Measurements from ENCODE around the gene YWHAQ.
"Not testable (repeated sequence)": the region's sequence is repeated elsewhere in the genome, so short reads cannot be mapped to it uniquely, and the experiment has no call there.

YWHAQ gene

DNA sequence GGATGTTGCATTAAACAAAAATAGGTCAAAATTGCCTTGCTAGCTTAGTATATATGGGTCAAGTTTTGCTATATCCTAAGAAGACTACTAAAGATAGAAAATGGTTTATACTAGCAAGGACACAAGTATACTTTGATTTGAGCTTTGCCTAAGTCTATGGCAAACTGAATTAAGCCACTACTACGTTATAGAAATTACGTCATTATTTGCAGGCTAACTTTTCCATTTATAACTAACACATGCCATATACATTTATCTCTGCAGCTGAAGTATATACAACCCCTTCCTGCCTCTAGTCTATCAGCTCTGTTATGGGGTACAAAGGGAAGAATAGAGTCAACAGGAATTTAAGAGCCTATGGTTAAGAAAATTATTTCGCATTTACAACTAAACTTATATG, 16.2 kb downstream of the YWHAQ start:
- TF ChIP-seq, protein P1, sequence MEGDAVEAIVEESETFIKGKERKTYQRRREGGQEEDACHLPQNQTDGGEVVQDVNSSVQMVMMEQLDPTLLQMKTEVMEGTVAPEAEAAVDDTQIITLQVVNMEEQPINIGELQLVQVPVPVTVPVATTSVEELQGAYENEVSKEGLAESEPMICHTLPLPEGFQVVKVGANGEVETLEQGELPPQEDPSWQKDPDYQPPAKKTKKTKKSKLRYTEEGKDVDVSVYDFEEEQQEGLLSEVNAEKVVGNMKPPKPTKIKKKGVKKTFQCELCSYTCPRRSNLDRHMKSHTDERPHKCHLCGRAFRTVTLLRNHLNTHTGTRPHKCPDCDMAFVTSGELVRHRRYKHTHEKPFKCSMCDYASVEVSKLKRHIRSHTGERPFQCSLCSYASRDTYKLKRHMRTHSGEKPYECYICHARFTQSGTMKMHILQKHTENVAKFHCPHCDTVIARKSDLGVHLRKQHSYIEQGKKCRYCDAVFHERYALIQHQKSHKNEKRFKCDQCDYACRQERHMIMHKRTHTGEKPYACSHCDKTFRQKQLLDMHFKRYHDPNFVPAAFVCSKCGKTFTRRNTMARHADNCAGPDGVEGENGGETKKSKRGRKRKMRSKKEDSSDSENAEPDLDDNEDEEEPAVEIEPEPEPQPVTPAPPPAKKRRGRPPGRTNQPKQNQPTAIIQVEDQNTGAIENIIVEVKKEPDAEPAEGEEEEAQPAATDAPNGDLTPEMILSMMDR (IDR thresholded peaks at IDR 0.05; ENCODE audit: control insufficient read depth, insufficient read depth, low read depth, low read length, missing control alignments) = no peak
- H3K4me3 ChIP-seq (ENCODE audit: control insufficient read depth, low read depth, low read length) = no peak overlapping the region
- no peak for DNase-seq (ENCODE audit: low read depth)

DNA sequence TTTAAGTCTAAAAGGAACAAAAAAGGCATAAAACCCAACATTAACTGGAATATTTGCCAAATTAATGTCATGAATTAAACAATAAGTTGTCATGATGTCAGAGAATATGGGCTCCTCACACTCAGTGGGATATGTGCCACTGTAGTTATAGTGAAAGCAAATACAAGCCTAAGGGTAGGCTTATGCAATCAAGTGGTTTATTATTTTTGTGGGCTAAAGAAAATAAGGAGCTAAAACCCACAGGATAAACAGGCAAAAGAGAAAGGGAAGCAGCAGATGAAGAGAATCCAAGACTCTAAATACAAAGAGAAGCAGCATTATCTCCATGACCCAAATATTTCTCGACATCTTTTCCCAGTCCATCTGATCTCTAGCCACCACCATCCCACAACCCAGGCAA, 17.5 kb downstream of the YWHAQ start:
- peak; percentile 65 for DNase-seq (ENCODE audit: low read depth)
- TF ChIP-seq, protein P1 (IDR thresholded peaks at IDR 0.05; ENCODE audit: control insufficient read depth, insufficient read depth, low read depth, low read length, missing control alignments) = no peak
- no peak overlapping the region for H3K4me3 ChIP-seq (ENCODE audit: control insufficient read depth, low read depth, low read length)

DNA sequence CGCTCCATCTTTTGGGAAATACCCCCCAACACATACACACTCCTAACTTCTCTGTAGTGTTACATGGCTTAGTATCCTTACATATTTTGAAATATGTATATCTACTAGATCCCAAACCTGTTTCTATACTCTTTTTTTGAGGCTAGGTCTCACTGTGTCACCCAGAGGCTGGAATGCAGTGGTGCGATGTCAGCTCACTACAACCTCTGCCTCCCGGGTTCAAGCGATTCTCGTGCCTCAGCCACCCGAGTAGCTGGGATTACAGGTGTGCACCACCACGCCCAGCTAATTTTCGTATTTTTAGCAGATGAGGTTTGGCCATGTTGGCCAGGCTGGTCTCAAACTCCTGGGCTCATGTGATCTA, 19.3 kb downstream of the YWHAQ start:
- H3K4me3 ChIP-seq (ENCODE audit: control insufficient read depth, low read depth, low read length); DNase-seq (ENCODE audit: low read depth): not testable (repeated sequence)

DNA sequence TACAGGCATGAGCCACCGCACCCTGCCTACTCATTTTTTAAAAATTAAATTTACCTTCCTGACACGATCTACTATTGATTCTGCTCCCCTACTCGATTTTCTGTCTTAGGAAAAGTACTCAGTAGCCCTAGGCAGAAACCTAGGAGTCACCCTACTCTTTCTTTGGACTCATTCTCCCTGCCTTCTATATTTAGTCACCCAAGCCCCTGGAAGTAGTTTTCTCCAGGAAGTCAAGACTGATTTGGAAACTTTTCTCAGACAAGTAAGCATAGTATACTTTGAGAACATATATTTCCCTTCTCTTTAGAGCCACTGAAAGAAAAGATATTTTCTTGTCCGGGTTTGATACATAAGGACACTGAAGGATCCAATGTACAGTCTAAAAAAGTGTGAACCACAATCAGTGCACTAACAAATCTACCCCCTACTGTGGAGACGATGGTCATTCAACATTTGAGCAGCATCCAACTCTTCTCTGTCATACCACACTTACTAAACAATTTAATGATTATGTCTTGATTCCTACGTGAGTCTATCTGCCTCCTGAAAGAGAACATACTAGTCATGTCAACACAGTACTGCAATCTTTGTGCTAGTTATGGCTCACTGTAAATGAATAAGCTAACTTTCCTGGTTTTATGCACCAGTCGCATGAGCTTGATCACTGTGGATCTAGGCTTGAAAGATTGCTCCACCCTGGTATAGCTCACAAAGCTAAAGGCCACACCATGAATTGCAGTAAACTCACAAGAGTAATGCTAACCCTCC, 19.8 kb downstream of the YWHAQ start:
- H3K4me3 ChIP-seq (ENCODE audit: control insufficient read depth, low read depth, low read length) = no peak overlapping the region
- no peak for DNase-seq (ENCODE audit: low read depth)
- TF ChIP-seq, protein P1 (IDR thresholded peaks at IDR 0.05; ENCODE audit: control insufficient read depth, insufficient read depth, low read depth, low read length, missing control alignments) = no peak

DNA sequence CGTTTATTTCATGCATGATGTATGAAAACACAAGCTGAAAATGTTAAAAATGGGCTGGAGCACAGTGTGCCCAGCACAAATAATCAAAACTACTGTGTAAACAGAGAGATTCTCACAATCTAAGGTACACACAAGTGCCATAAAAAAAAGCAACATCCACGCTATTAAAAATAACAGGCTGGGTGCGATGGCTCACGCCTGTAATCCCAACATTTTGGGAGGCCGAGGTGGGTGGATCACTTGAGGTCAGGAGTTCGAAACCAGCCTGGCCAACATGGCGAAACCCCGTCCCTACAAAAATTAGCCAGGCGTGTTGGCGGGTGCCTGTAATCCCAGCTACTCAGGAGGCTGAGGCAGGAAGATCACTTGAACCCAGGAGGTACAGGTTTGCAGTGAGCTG, 22.3 kb downstream of the YWHAQ start:
- H3K4me3 ChIP-seq (ENCODE audit: control insufficient read depth, low read depth, low read length); DNase-seq (ENCODE audit: low read depth): not testable (repeated sequence)

DNA sequence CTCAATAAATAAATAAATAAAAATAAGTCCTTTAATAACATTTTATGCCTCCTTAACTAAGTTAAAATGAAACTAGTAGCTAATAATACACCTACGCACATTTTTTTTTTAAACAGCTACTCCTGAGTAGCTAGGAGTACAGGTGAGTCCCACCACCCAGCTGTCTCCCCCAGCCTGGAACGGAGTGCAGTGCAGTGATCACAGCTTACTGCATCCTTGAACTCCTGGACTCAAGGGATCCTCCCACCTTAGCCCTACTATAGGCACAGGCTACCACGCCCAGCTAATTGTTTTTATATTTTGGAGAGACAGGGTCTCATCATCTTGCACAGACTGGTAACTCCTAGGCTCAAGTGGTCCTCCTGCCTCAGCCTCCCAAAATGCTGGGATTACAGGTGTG, 28.4 kb downstream of the YWHAQ start:
- DNase-seq (ENCODE audit: low read depth) = no peak
- H3K4me3 ChIP-seq (ENCODE audit: control insufficient read depth, low read depth, low read length) = no peak overlapping the region
- TF ChIP-seq, protein P1 (IDR thresholded peaks at IDR 0.05; ENCODE audit: control insufficient read depth, insufficient read depth, low read depth, low read length, missing control alignments) = no peak

DNA sequence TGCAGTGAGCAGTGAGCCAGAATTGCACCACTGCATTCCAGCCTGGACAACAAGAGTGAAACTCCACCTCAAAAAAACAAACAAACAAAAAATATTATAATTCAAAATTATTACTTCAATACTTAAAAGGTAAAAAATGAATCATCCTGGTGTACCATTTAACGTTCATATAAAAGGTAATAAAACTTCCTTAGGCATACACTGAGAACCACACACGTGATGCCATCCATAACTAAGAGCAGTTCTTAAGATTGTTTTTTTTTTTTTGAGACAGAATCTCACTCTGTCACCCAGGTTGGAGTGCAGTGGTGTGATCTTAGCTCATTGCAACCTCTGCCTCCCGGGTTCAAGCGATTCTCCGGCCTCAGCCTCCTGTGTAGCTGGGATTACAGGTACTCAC, 29.4 kb downstream of the YWHAQ start:
- DNase-seq (ENCODE audit: low read depth) = no peak
- TF ChIP-seq, protein P1 (IDR thresholded peaks at IDR 0.05; ENCODE audit: control insufficient read depth, insufficient read depth, low read depth, low read length, missing control alignments) = no peak
- no peak overlapping the region for H3K4me3 ChIP-seq (ENCODE audit: control insufficient read depth, low read depth, low read length)

DNA sequence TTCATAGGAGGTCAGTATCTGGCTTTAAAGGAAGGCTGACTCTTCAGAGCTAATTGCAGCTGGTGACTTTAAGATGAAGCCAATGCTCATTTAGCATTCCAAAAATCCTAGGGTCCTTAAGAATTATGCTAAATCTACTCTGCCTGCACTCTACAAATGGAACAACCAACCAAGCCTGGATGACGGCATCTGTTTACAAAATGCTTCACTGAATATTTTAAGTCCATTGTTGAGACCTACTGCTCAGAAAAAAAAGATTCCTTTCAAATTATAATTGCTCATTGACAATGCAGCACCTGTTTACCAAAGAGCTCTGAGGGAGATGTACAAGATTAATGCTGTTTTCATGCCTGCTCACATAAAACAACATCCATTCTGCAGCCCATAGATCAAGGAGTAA, 31.4 kb downstream of the YWHAQ start:
- no peak overlapping the region for H3K4me3 ChIP-seq (ENCODE audit: control insufficient read depth, low read depth, low read length)
- DNase-seq (ENCODE audit: low read depth) = no peak
- TF ChIP-seq, protein P1 (IDR thresholded peaks at IDR 0.05; ENCODE audit: control insufficient read depth, insufficient read depth, low read depth, low read length, missing control alignments) = no peak

All from AG09309 (cell line).